Measurements from ENCODE around the gene GPR68. TPM values are rescaled to one million over a fixed set of nuclear protein-coding genes. Genes with fewer than 3 reads are reported as not detected.

Gene GPR68
- polyA plus RNA-seq, 1 donor from 2014 or later = 2.1 TPM

GRCh38 chr14:91190853-91191252 is 53.7 kb downstream of the GPR68 start:
- H3K27me3 ChIP-seq (ENCODE audit: insufficient read depth, low read depth, low read length) = no peaks in the 10 kb centered on the region
- no peak overlapping the region for H2AFZ ChIP-seq (ENCODE audit: low read depth, low read length)
- no peaks in the 10 kb centered on the region for H3K36me3 ChIP-seq (ENCODE audit: insufficient read depth, low read length)
- no peaks in the 10 kb centered on the region for H3K79me2 ChIP-seq (replicated peaks; ENCODE audit: insufficient read depth, low read length)
- TF ChIP-seq TAF1 (IDR thresholded peaks at IDR 0.05; ENCODE audit: low read depth) (no peak), REST (IDR thresholded peaks at IDR 0.05; ENCODE audit: borderline replicate concordance) (no peak), EP300 (conservative IDR thresholded peaks at IDR 0.05; ENCODE audit: poor library complexity, severe bottlenecking) (no peak), POLR2AphosphoS5 (IDR thresholded peaks at IDR 0.05) (no peak), MXI1 (conservative IDR thresholded peaks at IDR 0.05; ENCODE audit: poor library complexity, severe bottlenecking) (no peak), EZH2 (IDR thresholded peaks at IDR 0.05; ENCODE audit: borderline replicate concordance, insufficient read depth, low read length, poor library complexity, severe bottlenecking) (no peak)
- TF ChIP-seq, protein P1, sequence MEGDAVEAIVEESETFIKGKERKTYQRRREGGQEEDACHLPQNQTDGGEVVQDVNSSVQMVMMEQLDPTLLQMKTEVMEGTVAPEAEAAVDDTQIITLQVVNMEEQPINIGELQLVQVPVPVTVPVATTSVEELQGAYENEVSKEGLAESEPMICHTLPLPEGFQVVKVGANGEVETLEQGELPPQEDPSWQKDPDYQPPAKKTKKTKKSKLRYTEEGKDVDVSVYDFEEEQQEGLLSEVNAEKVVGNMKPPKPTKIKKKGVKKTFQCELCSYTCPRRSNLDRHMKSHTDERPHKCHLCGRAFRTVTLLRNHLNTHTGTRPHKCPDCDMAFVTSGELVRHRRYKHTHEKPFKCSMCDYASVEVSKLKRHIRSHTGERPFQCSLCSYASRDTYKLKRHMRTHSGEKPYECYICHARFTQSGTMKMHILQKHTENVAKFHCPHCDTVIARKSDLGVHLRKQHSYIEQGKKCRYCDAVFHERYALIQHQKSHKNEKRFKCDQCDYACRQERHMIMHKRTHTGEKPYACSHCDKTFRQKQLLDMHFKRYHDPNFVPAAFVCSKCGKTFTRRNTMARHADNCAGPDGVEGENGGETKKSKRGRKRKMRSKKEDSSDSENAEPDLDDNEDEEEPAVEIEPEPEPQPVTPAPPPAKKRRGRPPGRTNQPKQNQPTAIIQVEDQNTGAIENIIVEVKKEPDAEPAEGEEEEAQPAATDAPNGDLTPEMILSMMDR (IDR thresholded peaks at IDR 0.05; ENCODE audit: poor library complexity, severe bottlenecking) = no peak
- H3K9me2 ChIP-seq (ENCODE audit: insufficient read depth, low read length) = no peaks in the 10 kb centered on the region
- no peak overlapping the region for H3K4me2 ChIP-seq (ENCODE audit: low read length)
- no peaks in the 10 kb centered on the region for H3F3A ChIP-seq (ENCODE audit: insufficient read depth, low read length, poor library complexity, severe bottlenecking)
- no peak overlapping the region for H3K9ac ChIP-seq (ENCODE audit: low read length)
- H3K27ac ChIP-seq (ENCODE audit: low read length) = no peak overlapping the region
- H3K4me3 ChIP-seq (ENCODE audit: low read length) = no peak overlapping the region
- no peaks in the 10 kb centered on the region for H3K9me3 ChIP-seq (ENCODE audit: low read length)
- no peaks in the 10 kb centered on the region for H4K20me1 ChIP-seq (ENCODE audit: insufficient read depth)

DNA sequence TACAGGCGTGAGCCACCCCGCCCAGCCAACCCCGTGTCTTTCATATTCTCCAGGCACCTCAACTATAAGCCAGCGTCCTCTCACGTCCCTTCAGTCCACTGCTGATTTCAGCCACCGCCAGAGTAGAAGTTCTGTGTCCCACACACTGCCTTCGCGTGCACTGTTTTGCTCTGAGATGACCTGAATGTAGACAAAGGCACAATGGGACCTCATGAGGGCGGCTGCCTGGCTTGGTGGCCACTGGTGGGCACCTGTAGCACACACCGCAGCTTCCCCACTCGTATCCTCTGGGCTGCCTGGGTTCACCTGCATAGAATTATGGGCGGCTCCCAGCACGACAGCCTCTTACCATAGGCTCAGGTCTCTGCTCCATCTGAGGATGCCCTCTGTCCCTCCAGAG is 57.2 kb downstream of the GPR68 start:
- TF ChIP-seq REST (IDR thresholded peaks at IDR 0.05; ENCODE audit: borderline replicate concordance) = no peak
- TF ChIP-seq SMC3 (conservative IDR thresholded peaks at IDR 0.05; ENCODE audit: poor library complexity) = no peak
- TF ChIP-seq POLR2AphosphoS5 (IDR thresholded peaks at IDR 0.05) = no peak
- no peak for TF ChIP-seq EP300 (conservative IDR thresholded peaks at IDR 0.05; ENCODE audit: poor library complexity, severe bottlenecking)
- no peak for TF ChIP-seq EZH2 (IDR thresholded peaks at IDR 0.05; ENCODE audit: borderline replicate concordance, insufficient read depth, low read length, poor library complexity, severe bottlenecking)
- TF ChIP-seq RAD21 (conservative IDR thresholded peaks at IDR 0.05) = no peak
- no peak for TF ChIP-seq TAF1 (IDR thresholded peaks at IDR 0.05; ENCODE audit: low read depth)
- no peak for TF ChIP-seq MXI1 (conservative IDR thresholded peaks at IDR 0.05; ENCODE audit: poor library complexity, severe bottlenecking)
- TF ChIP-seq, protein P1 (IDR thresholded peaks at IDR 0.05; ENCODE audit: poor library complexity, severe bottlenecking) = no peak
- H3K27ac ChIP-seq (ENCODE audit: low read length) = no peak overlapping the region
- H3K4me2 ChIP-seq (ENCODE audit: low read length) = no peak overlapping the region
- no peaks in the 10 kb centered on the region for H3K79me2 ChIP-seq (replicated peaks; ENCODE audit: insufficient read depth, low read length)
- no peaks in the 10 kb centered on the region for H3F3A ChIP-seq (ENCODE audit: insufficient read depth, low read length, poor library complexity, severe bottlenecking)
- no peak overlapping the region for H3K9ac ChIP-seq (ENCODE audit: low read length)
- no peaks in the 10 kb centered on the region for H3K36me3 ChIP-seq (ENCODE audit: insufficient read depth, low read length)
- H3K4me3 ChIP-seq (ENCODE audit: low read length) = no peak overlapping the region
- H4K20me1 ChIP-seq (ENCODE audit: insufficient read depth) = no peaks in the 10 kb centered on the region
- no peak overlapping the region for H2AFZ ChIP-seq (ENCODE audit: low read depth, low read length)
- no peaks in the 10 kb centered on the region for H3K9me2 ChIP-seq (ENCODE audit: insufficient read depth, low read length)
- no peaks in the 10 kb centered on the region for H3K27me3 ChIP-seq (ENCODE audit: insufficient read depth, low read depth, low read length)
- no peaks in the 10 kb centered on the region for H3K9me3 ChIP-seq (ENCODE audit: low read length)

All from neural cell (in vitro differentiated cells).